HEK293T (cell line): ENCODE data around the gene CHD6.

ENCODE experiments used
- CTCF ChIA-PET: fragments of 350-600 bp; formaldehyde crosslinking; extraction: SDS; loops from one replicate; lab custom pipeline; 2021; ENCODE audit warnings: antibody characterized with exemption, inconsistent platforms; lab: Yijun Ruan, JAX
- POLR2A ChIA-PET: fragments of 350-600 bp; formaldehyde crosslinking; extraction: SDS; loops from one replicate; lab custom pipeline; 2020; ENCODE audit warnings: antibody characterized with exemption, inconsistent platforms; lab: Yijun Ruan, JAX
- DNase-seq: peaks from one replicate; pipeline ENCODE4 v3.0.0; 2012; ENCODE audit warnings: mixed read lengths; ENCODE audit errors: extremely low spot score
- ARNT ChIP-seq: fragments of 450-650 bp; IDR thresholded peaks from 2 replicates; pipeline ENCODE4 v1.6.1; 2017; ENCODE audit warnings: mild to moderate bottlenecking
- BHLHE40 ChIP-seq: fragments of 450-650 bp; IDR thresholded peaks from 2 replicates; pipeline ENCODE4 v1.6.1; 2016; ENCODE audit warnings: mild to moderate bottlenecking, moderate library complexity, borderline replicate concordance
- CTBP1 ChIP-seq: fragments of 450-650 bp; IDR thresholded peaks from 2 replicates; pipeline ENCODE4 v1.6.1; 2016; ENCODE audit warnings: borderline replicate concordance
- ELF4 ChIP-seq: fragments of 450-650 bp; IDR thresholded peaks from 2 replicates; pipeline ENCODE4 v1.6.1; 2017; ENCODE audit warnings: antibody characterized with exemption
- FOXA1 ChIP-seq: fragments of 450-650 bp; IDR thresholded peaks from 2 replicates; pipeline ENCODE4 v1.6.1; 2016; ENCODE audit warnings: mild to moderate bottlenecking
- FOXK2 ChIP-seq: fragments of 450-650 bp; IDR thresholded peaks from 2 replicates; pipeline ENCODE4 v1.6.1; 2016; ENCODE audit warnings: mild to moderate bottlenecking
- FOXM1 ChIP-seq: fragments of 450-650 bp; IDR thresholded peaks from 2 replicates; pipeline ENCODE4 v1.6.1; 2017; ENCODE audit warnings: mild to moderate bottlenecking, borderline replicate concordance
- HDGF ChIP-seq: fragments of 450-650 bp; IDR thresholded peaks from 2 replicates; pipeline ENCODE4 v1.6.1; 2017; ENCODE audit warnings: antibody characterized with exemption, borderline replicate concordance
- L3MBTL2 ChIP-seq: fragments of 450-650 bp; conservative IDR thresholded peaks from 2 replicates; pipeline ENCODE4 v1.6.1; 2016; ENCODE audit warnings: mild to moderate bottlenecking
- LEF1 ChIP-seq: fragments of 450-650 bp; IDR thresholded peaks from 2 replicates; pipeline ENCODE4 v1.6.1; 2017; ENCODE audit warnings: mild to moderate bottlenecking, borderline replicate concordance
- NFRKB ChIP-seq: fragments of 450-650 bp; IDR thresholded peaks from 2 replicates; pipeline ENCODE4 v1.6.1; 2016; ENCODE audit warnings: mild to moderate bottlenecking, moderate library complexity
- PKNOX1 ChIP-seq: fragments of 450-650 bp; IDR thresholded peaks from 2 replicates; pipeline ENCODE4 v1.6.1; 2016
- SP1 ChIP-seq: fragments of 450-650 bp; IDR thresholded peaks from 2 replicates; pipeline ENCODE4 v1.6.1; 2017
- SUZ12 ChIP-seq: fragments of 450-650 bp; IDR thresholded peaks from 2 replicates; pipeline ENCODE4 v1.6.1; 2016; ENCODE audit warnings: mild to moderate bottlenecking
- TARDBP ChIP-seq: fragments of 450-650 bp; IDR thresholded peaks from 2 replicates; pipeline ENCODE4 v1.6.1; 2016
- ZNF384 ChIP-seq: fragments of 450-650 bp; IDR thresholded peaks from 2 replicates; pipeline ENCODE4 v1.6.1; 2016

The CHD6 gene

DNA sequence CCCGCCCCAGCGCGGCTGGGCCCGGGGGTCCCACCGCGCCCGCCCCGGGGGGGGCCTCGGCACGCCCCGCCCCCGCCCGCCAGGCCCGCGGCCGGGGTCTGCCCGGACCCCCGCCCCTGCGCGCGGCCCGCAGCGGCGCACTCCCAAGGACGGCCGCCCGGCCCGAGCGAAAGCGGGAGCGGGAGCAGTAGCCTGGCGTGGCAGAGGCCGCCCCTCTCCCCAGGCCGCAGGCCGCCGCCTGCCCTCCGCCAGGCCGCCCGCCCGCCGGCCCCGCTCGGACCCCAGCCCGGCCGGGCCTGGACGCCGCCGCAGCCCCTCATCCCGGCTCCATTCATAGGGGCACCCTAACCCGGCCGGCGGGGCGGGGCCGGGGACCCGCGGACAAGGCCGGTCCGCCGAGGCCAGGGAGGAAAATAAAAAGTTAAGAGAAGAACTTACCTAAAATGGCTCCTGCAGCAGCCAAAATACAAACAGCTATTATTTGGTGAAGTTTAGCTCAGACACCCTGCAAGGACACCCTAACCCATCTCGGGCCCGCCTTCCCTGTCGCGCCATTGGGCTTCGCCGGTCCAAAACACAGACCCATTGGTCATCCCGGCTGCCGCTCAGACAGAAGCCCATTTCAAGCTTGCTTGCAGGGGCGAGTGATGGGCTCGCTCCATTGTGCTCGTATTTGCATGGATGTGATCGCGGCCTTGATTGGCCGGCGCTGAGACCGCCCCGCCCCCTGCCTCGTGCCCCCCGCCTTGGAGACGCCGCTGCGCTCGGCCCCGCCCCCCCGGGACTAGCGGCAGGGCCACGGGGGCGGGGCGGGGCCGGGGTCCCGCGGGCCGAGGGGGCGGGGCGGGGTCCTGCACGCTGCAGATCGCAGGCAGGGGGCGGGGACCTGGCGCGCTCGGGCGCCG lies at the start of gene CHD6:
Gene CHD6, minus strand, starts transcription at position 476 of the 905 bp plus-strand sequence. CDS start 67,040 bp downstream, outside the sequence.
- ChIA-PET CTCF (no interaction called here), POLR2A (interaction anchor here (0.8 to 1.2 kb wide), 7 partner anchors 10 to 75 kb away, joined by 3 to 5 read pairs (median 3); no protein-coding TSS in a partner anchor)
- peak; percentile 94 for DNase-seq
- TF ChIP-seq HDGF (no peak), FOXA1 (no peak), PKNOX1 (peak; percentile 100)

- no peak for TF ChIP-seq FOXK2
- no peak for TF ChIP-seq PKNOX1
- TF ChIP-seq HDGF: no peak
- no peak for TF ChIP-seq L3MBTL2
- TF ChIP-seq BHLHE40: no peak
- TF ChIP-seq ELF4: no peak
- no peak for TF ChIP-seq FOXA1
- TF ChIP-seq TARDBP: no peak
- peak; percentile 35 for DNase-seq
- ChIA-PET CTCF (no interaction called here), POLR2A (no interaction called here)
These were observed 46.4 kb upstream of the CHD6 start for GRCh38 chr20:41664584-41664983.

- TF ChIP-seq HDGF: no peak
- TF ChIP-seq NFRKB: no peak
- no peak for TF ChIP-seq CTBP1
- TF ChIP-seq SP1: no peak
- TF ChIP-seq L3MBTL2: no peak
- no peak for TF ChIP-seq SUZ12
- no peak for TF ChIP-seq ZNF384
- no peak for TF ChIP-seq ARNT
- no peak for TF ChIP-seq FOXM1
- TF ChIP-seq PKNOX1: no peak
- TF ChIP-seq FOXA1: no peak
- TF ChIP-seq LEF1: no peak
- no peak for TF ChIP-seq BHLHE40
- TF ChIP-seq FOXK2: no peak
- no peak for TF ChIP-seq TARDBP
- no peak for TF ChIP-seq ELF4
- no peak for DNase-seq
- CTCF ChIA-PET: no interaction called here
- POLR2A ChIA-PET: no interaction called here
These were observed 39.5 kb upstream of the CHD6 start for GRCh38 chr20:41657655-41658054.

DNA sequence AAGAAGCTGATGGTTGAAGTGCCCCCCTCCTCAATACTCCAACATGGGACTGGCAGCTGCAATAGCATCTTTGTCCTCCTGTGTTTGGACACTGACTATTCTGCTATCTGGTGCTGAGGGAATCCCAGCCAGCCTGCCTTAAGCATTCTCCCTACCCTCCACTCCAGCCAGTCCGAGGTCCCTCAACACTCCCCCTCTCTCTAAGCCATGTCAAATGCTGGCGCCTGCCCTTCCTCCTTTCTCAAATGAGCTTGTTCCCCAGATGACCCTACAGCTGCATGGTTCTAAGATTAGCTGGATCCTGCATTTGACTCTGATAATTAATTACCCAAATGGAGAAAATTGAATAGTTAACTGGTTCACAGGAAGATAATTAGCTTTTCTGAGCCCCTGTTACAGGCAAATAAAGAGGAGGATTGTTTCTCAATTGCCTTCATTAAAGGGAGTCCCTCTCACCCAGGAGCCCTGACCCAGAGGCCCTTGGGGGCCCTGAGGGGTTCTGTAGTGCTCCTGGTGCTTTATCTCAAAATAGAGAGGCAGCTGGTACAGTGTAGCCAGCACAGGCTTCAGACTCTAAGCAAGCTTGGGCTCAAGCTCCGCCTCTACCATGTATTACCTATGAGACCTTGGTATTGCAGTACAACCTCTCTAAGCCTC lies 37.9 kb upstream of the CHD6 start:
- DNase-seq: no peak
- CTCF ChIA-PET: no interaction called here

DNA sequence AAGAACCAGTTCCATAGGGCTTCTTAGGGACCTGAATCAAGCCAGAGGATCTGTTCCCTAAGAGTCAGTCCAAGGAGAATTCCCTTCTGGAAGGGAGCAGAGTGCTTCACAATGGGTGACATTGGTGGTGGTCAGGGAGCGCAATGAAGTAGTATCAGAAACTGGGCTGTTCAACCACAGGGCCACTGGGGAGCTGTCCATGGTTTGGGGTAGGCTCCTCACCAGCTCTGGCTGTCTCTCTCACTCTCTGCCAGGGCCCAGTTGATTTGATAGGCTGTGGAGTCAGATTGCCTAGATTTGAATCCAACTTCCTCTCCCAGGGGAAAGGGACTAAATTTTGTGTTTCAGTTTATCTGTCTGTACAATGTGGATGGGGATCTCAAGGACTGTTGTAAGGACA lies 36.7 kb upstream of the CHD6 start:
- ChIA-PET CTCF (no interaction called here), POLR2A (no interaction called here)
- no peak for TF ChIP-seq ZNF384
- no peak for TF ChIP-seq NFRKB
- no peak for TF ChIP-seq CTBP1
- TF ChIP-seq HDGF: no peak
- TF ChIP-seq ELF4: no peak
- no peak for TF ChIP-seq ARNT
- no peak for TF ChIP-seq SP1
- no peak for TF ChIP-seq L3MBTL2
- TF ChIP-seq SUZ12: no peak
- TF ChIP-seq FOXK2: no peak
- TF ChIP-seq FOXA1: no peak
- no peak for TF ChIP-seq LEF1
- TF ChIP-seq TARDBP: no peak
- TF ChIP-seq FOXM1: no peak
- TF ChIP-seq BHLHE40: no peak
- no peak for TF ChIP-seq PKNOX1
- DNase-seq: no peak

More for the DNA sequence above, 37.9 kb upstream of the CHD6 start:
- no peak for TF ChIP-seq ARNT
- no peak for TF ChIP-seq LEF1
- no peak for TF ChIP-seq ZNF384
- no peak for TF ChIP-seq ELF4
- TF ChIP-seq TARDBP: no peak
- POLR2A ChIA-PET: no interaction called here
